Suppressor macrophage (primary cell): ENCODE results near the gene ASPSCR1.
A peak's percentile ranks its signal among the peaks of the same experiment; 100 is the strongest.

Experiments
- DNase-seq, 4 experiments: peaks; one replicate each; pipeline ENCODE4 v3.0.0-alpha.2; 2020 to 2022
- total RNA-seq, 17 experiments: gene quantifications; one replicate each; lab custom pipeline; 2026; ENCODE audit warnings: mixed read lengths in 6 of 17, inconsistent platforms in 3 of 17; lab: John Stamatoyannopoulos, UW

ASPSCR1 gene, protein sequence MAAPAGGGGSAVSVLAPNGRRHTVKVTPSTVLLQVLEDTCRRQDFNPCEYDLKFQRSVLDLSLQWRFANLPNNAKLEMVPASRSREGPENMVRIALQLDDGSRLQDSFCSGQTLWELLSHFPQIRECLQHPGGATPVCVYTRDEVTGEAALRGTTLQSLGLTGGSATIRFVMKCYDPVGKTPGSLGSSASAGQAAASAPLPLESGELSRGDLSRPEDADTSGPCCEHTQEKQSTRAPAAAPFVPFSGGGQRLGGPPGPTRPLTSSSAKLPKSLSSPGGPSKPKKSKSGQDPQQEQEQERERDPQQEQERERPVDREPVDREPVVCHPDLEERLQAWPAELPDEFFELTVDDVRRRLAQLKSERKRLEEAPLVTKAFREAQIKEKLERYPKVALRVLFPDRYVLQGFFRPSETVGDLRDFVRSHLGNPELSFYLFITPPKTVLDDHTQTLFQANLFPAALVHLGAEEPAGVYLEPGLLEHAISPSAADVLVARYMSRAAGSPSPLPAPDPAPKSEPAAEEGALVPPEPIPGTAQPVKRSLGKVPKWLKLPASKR
- 6.1 to 44.1 (median 20.8) reads per million in 17 experiments for total RNA-seq

GRCh38 chr17:81977211-81977808 is at the start of gene ASPSCR1:
Gene ASPSCR1, plus strand, starts transcription at chr17:81977629. Its CDS starts 18 bp downstream, at chr17:81977647.
- peak; percentile 96 to 99 (median 98) for DNase-seq

GRCh38 chr17:81927653-81928543 is 49.5 kb upstream of the ASPSCR1 start, which contains the start of gene MAFG:
Gene MAFG, minus strand, starts transcription at chr17:81927735. Its CDS starts 4,550 bp downstream, at chr17:81923185.
- DNase-seq: peak; percentile 97 to 99 (median 98)

DNA sequence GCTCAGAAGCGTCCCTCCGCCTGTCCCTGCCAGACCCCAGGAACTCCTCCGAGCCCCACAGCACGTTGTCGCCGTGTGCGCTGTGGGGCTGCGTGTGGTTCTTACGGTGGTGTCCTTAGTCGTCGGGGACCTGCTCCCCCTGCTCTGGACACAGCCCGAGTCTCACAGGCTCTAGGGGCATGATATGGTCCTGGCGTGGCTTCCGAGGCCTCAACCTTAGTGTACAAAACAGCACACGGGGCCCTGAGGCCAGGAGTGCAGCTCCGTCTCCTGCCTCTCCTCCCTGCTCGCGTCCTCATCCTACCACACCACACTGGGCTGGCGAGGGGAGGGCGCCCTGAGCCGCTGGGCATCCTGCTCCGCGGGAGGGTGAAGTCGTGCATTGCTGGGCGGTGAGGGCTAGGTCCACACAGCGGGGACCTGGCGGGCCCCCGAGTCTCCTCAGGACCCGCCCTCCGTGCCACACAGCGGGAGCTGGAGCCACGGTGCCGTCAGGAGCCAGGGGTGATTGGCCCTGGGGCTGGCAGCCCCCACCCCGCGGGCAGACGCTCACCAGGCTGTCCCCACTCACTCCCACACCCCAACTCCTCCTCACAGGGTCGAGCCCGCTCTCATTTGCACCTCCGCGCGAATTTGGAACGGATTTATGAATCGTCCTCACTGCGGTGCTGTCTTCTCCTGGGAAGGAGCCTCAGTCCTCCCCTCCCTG is 48.7 kb upstream of the ASPSCR1 start:
- no peak for DNase-seq

GRCh38 chr17:81929253-81930141 is 47.9 kb upstream of the ASPSCR1 start:
- no peak for DNase-seq

GRCh38 chr17:81930142-81931125 is 47.0 kb upstream of the ASPSCR1 start:
- DNase-seq: peak in 3 of 4 experiments; percentile 21 to 47 (median 31)

DNA sequence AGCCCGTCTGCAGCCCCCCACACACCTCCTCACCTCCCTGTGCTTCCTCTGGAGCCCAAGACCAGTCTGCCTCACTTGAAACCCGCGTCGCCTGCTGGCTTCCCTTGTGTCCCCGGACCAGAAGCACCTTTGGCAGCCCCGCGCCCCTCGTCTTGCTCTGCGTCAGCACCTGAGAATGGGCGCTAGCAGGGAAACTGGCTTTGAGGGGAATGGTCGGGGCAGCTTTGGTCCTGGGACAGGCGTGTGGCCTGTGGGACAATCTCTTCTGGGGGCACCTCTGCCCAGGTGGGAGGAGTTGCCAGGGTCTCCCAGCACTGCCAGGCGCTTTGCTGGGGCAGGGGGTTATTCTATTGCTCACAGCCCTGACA is 46.3 kb upstream of the ASPSCR1 start:
- no peak for DNase-seq

- DNase-seq: no peak
Measured at GRCh38 chr17:81931557-81932332, 45.7 kb upstream of the ASPSCR1 start.

DNA sequence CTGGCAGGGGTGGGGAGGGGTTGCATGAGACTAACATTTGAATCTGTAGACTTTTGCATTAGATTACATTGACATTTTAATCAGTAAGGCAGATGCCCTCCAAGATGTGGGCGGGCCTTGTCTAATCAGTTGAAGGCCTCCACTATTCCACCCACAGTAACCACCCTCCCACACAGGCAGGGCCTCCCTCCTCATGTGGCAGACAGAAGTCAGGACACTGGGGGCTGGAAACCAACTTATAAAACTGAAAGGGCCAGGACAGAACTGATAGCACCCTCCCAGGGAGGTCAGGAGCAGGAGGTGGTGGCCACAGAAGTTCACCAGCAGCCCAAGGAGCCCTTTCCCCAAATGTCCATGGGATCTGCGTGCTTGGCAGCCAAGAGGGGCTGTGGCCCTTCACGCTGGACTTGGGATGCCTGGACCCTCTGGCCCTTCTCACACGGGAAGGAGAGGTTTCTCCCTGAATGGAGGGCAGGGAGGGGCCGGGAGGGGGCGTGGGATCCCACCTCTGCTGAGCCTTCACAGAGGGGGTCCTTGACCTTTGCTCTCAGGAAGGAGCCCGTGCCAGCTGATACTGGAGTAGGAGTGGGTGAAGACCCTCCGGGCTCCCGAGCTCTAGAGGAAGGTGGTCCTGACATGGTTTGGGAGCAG is 45.0 kb upstream of the ASPSCR1 start:
- DNase-seq: no peak

- no peak for DNase-seq
Measured at GRCh38 chr17:81933178-81933699, 44.2 kb upstream of the ASPSCR1 start.

DNA sequence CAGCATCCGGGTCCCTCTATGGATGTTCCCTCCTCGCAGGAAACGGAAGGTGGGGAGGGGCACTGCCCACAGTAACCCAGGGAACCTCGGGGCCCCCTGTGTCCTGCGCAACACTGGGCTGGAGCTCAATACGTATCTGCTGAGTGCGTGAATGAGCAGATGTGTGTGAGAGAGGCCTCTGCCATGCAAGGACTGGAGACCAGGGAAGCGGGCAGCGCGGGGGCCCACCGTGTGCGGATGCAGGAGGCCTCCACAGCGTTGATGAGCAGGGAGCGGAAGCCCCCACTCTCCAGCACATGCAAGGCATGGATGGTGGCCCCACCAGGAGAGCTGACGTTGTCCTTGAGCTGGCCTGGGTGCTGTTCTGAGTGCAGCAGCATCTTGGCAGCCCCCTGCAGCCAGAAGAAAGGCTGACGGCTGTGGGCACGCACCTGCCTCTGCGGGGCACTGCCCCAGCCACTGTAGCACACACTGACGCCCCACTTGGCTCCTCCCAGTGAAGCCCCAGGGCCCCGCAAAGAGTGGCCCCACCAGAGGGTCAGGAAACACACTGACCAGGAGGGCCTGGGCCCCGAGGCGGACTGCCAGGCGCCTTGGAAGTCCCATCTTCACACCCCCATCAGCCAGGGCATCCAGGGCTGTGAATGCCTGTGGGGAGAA is 43.2 kb upstream of the ASPSCR1 start:
- no peak for DNase-seq

DNA sequence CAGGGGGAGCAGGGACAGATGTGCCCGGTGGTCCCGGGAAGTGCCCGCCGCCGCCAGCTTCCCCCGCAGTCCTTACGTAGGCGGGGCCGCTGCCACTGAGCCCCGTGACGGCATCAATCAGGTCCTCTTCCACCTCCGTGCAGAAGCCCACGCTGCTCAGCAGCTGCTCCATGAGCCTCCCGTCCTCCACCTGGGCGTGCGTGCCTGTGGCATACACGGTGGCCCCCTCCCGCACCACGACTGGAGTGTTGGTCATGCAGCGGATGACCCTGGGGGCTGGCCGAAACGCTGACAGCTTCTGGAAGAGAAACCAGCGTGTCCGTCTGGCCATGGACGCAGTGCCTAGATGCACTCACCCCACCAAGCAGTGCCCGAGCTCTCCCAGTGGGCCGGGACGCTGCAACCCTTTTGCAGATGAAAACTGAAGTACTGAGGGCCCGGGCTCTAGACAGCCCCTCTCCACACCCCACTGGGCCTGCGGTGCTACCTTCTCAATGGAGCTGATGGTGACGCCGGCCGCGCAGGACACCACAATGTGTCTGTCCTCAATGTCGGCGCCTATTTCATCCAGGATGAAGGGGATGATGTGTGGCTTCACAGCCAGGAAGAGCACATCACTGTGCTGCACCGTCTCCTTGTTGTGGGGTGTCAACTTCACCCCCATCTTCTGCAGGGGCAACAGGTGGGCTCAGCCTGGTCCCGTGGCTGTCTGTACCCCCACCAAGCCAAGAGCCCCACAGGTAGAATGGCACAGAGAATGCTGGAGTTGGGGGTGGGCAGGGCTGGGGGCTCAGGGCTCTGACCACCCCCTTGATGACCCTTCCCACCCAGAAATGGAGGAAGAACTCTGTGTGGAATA is 42.4 kb upstream of the ASPSCR1 start:
- no peak for DNase-seq

- DNase-seq: no peak
Measured at GRCh38 chr17:81935709-81936084, 41.7 kb upstream of the ASPSCR1 start.

DNA sequence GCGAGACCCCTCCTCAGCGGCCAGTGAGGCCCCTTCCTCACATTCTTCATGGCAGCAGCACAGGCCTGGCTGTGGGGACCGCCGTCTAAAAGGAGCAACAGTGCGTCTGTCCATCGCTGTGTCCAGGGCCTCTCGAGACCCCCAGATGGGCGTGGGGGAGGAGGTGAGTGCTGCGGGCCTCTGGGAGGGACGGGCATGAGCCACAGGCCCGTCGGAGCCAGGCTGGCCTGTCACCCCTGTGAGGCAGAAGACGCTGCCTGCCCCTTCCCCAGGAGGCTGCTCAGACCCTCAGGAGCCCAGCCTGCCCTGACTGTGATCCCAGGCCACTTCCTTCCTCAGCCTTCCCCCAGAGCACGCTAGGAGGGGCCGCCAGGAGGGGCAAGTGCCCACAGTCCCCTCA is 38.2 kb upstream of the ASPSCR1 start:
- DNase-seq: no peak

GRCh38 chr17:81939881-81940385 is 37.5 kb upstream of the ASPSCR1 start:
- DNase-seq: no peak

GRCh38 chr17:81940538-81941483 is 36.6 kb upstream of the ASPSCR1 start:
- DNase-seq: no peak
